CD4-positive, alpha-beta T cell treated with Interleukin-10 for 1 hour (primary cell): ENCODE measurements around the gene GPD1L.

ENCODE experiments used
- DNase-seq: peaks from one replicate; pipeline ENCODE4 v3.0.0-alpha.2; 2020

GPD1L gene

GRCh38 chr3:32140943-32141342 is 34.5 kb downstream of the GPD1L start:
- DNase-seq, result no peak

GRCh38 chr3:32143849-32144757 is 37.7 kb downstream of the GPD1L start:
- DNase-seq, result peak; percentile 69

GRCh38 chr3:32146746-32147211 is 40.4 kb downstream of the GPD1L start:
- DNase-seq, result no peak

- DNase-seq, result no peak
Observed at GRCh38 chr3:32147509-32147908, 41.1 kb downstream of the GPD1L start.

GRCh38 chr3:32147933-32148332 is 41.5 kb downstream of the GPD1L start:
- DNase-seq, result no peak

GRCh38 chr3:32148351-32148750 is 41.9 kb downstream of the GPD1L start:
- DNase-seq, result no peak

- no peak for DNase-seq
Observed at GRCh38 chr3:32153414-32154204, 47.2 kb downstream of the GPD1L start.

- DNase-seq, result no peak
Observed at GRCh38 chr3:32154205-32154579, 47.8 kb downstream of the GPD1L start.

GRCh38 chr3:32155117-32155516 is 48.7 kb downstream of the GPD1L start:
- DNase-seq, result no peak

- DNase-seq, result no peak
Observed at GRCh38 chr3:32157600-32158264, 51.3 kb downstream of the GPD1L start.

- DNase-seq, result no peak
Observed at GRCh38 chr3:32160706-32161214, 54.3 kb downstream of the GPD1L start.

- no peak for DNase-seq
Observed at GRCh38 chr3:32165442-32165841, 59.0 kb downstream of the GPD1L start.

GRCh38 chr3:32166654-32167053 is 60.2 kb downstream of the GPD1L start:
- no peak for DNase-seq

GRCh38 chr3:32172420-32172819 is 66.0 kb downstream of the GPD1L start:
- no peak for DNase-seq

GRCh38 chr3:32175607-32176197 is 69.3 kb downstream of the GPD1L start:
- peak; percentile 67 for DNase-seq

- DNase-seq, result peak; percentile 82
Observed at GRCh38 chr3:32176989-32177701, 70.7 kb downstream of the GPD1L start.

GRCh38 chr3:32177702-32178198 is 71.3 kb downstream of the GPD1L start:
- peak; percentile 69 for DNase-seq

- DNase-seq, result no peak
Observed at GRCh38 chr3:32180141-32180784, 73.8 kb downstream of the GPD1L start.

GRCh38 chr3:32181365-32181764 is 74.9 kb downstream of the GPD1L start:
- no peak for DNase-seq

- no peak for DNase-seq
Observed at GRCh38 chr3:32181796-32182195, 75.4 kb downstream of the GPD1L start.

GRCh38 chr3:32184187-32184730 is 77.8 kb downstream of the GPD1L start:
- no peak for DNase-seq
